Measurements from ENCODE around the gene GPSM1.

- TF ChIP-seq TAF1 (IDR thresholded peaks at IDR 0.05; ENCODE audit: borderline replicate concordance, low read depth, low read length) (no peak), EP300 (IDR thresholded peaks at IDR 0.05; ENCODE audit: borderline replicate concordance in 1 of 2, low read depth in 1 of 2, low read length in 1 of 2) (no peak), MAX (IDR thresholded peaks at IDR 0.05; ENCODE audit: low read depth) (no peak), GABPA (IDR thresholded peaks at IDR 0.05; ENCODE audit: low read depth) (no peak)
Observed at GRCh38 chr9:136316271-136316751, 11.0 kb upstream of the GPSM1 start.

Measured in SK-N-SH (cell line).